Measurements from ENCODE around the gene B2M. TPM values are rescaled to one million over a fixed set of nuclear protein-coding genes. Genes with fewer than 3 reads are reported as not detected.

The B2M gene
- total and polyA plus RNA-seq, 7 donors: 400 to 891 (median 577) TPM

- Histone ChIP-seq H3K4me1 (peaks cover 4% of the 10 kb centered on the region), H3K9me3 (no peaks in the 10 kb centered on the region), H3K27me3 (ENCODE audit: insufficient read depth in 3 of 3, low read length in 2 of 3) (no peaks in the 10 kb centered on the region), H3K4me3 (peak overlapping the region; percentile 82), H3K36me3 (ENCODE audit: insufficient read depth in 1 of 2, low read depth in 1 of 2) (peaks cover 12 to 26% of the 10 kb centered on the region in 2 donors), H3K27ac (peak overlapping the region; percentile 95)
- TF ChIP-seq, protein P1, sequence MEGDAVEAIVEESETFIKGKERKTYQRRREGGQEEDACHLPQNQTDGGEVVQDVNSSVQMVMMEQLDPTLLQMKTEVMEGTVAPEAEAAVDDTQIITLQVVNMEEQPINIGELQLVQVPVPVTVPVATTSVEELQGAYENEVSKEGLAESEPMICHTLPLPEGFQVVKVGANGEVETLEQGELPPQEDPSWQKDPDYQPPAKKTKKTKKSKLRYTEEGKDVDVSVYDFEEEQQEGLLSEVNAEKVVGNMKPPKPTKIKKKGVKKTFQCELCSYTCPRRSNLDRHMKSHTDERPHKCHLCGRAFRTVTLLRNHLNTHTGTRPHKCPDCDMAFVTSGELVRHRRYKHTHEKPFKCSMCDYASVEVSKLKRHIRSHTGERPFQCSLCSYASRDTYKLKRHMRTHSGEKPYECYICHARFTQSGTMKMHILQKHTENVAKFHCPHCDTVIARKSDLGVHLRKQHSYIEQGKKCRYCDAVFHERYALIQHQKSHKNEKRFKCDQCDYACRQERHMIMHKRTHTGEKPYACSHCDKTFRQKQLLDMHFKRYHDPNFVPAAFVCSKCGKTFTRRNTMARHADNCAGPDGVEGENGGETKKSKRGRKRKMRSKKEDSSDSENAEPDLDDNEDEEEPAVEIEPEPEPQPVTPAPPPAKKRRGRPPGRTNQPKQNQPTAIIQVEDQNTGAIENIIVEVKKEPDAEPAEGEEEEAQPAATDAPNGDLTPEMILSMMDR (IDR thresholded peaks at IDR 0.05): no peak
- peak; percentile 42 to 61 for DNase-seq
- ATAC-seq: peak; percentile 32 to 51 (median 42)
- intact Hi-C loops (cut with DNase I): loop anchor here (1.0 to 5.0 kb wide), 2 partner anchors 16 to 50 kb away; partner anchors contain the start of gene SPG11 (in 1 of the 2)
- WGBS, 3 donors: 7 to 16% (median 15%) methylated on average over 24 of the region's 24 CpGs
These were observed 1.2 kb downstream of the B2M start for GRCh38 chr15:44712346-44713005.

GRCh38 chr15:44713006-44713966 is 2.0 kb downstream of the B2M start:
- peaks cover 4% of the 10 kb centered on the region for H3K4me1 ChIP-seq
- WGBS, 3 donors: 69 to 81% (median 71%) methylated on average over 5 of the region's 5 CpGs
- H3K27ac ChIP-seq: peak overlapping the region; percentile 95
- peaks cover 16 to 35% of the 10 kb centered on the region in 2 donors for H3K36me3 ChIP-seq (ENCODE audit: insufficient read depth in 1 of 2, low read depth in 1 of 2)
- intact Hi-C loops (cut with DNase I): loop anchor here in 1 of 2 donors (5.0 kb wide), 1 partner anchor 51 kb away; the partner anchor contains the start of gene SPG11
- H3K27me3 ChIP-seq (ENCODE audit: insufficient read depth in 3 of 3, low read length in 2 of 3): no peaks in the 10 kb centered on the region
- DNase-seq (no peak), ATAC-seq (no peak)
- TF ChIP-seq, protein P1 (IDR thresholded peaks at IDR 0.05): peak; percentile 32
- peak overlapping the region; percentile 82 for H3K4me3 ChIP-seq
- no peaks in the 10 kb centered on the region for H3K9me3 ChIP-seq

DNA sequence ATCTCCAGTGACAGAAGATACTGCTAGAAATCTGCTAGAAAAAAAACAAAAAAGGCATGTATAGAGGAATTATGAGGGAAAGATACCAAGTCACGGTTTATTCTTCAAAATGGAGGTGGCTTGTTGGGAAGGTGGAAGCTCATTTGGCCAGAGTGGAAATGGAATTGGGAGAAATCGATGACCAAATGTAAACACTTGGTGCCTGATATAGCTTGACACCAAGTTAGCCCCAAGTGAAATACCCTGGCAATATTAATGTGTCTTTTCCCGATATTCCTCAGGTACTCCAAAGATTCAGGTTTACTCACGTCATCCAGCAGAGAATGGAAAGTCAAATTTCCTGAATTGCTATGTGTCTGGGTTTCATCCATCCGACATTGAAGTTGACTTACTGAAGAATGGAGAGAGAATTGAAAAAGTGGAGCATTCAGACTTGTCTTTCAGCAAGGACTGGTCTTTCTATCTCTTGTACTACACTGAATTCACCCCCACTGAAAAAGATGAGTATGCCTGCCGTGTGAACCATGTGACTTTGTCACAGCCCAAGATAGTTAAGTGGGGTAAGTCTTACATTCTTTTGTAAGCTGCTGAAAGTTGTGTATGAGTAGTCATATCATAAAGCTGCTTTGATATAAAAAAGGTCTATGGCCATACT is 4.0 kb downstream of the B2M start:
- 72 to 73% (median 73%) methylated on average over 6 of the region's 6 CpGs for WGBS, 3 donors
- Histone ChIP-seq H3K4me3 (peak overlapping the region; percentile 82), H3K36me3 (ENCODE audit: insufficient read depth in 1 of 2, low read depth in 1 of 2) (peaks cover 17 to 49% of the 10 kb centered on the region in 2 donors), H3K4me1 (peaks cover 4% of the 10 kb centered on the region), H3K27ac (no peak overlapping the region), H3K9me3 (no peaks in the 10 kb centered on the region), H3K27me3 (ENCODE audit: insufficient read depth in 3 of 3, low read length in 2 of 3) (no peaks in the 10 kb centered on the region)
- DNase-seq: no peak
- TF ChIP-seq, protein P1 (IDR thresholded peaks at IDR 0.05): no peak
- ATAC-seq: no peak
- intact Hi-C loops (cut with DNase I): no loop called here

GRCh38 chr15:44715797-44716334 is 4.5 kb downstream of the B2M start:
- ATAC-seq (no peak), DNase-seq (no peak)
- H3K27me3 ChIP-seq (ENCODE audit: insufficient read depth in 3 of 3, low read length in 2 of 3): no peaks in the 10 kb centered on the region
- intact Hi-C loops (cut with DNase I): no loop called here
- no peak overlapping the region for H3K27ac ChIP-seq
- peaks cover 4% of the 10 kb centered on the region for H3K4me1 ChIP-seq
- 80 to 89% (median 82%) methylated on average over 2 of the region's 2 CpGs for WGBS, 3 donors
- H3K4me3 ChIP-seq: peak overlapping the region; percentile 82
- H3K9me3 ChIP-seq: no peaks in the 10 kb centered on the region
- H3K36me3 ChIP-seq (ENCODE audit: insufficient read depth in 1 of 2, low read depth in 1 of 2): peaks cover 17 to 49% of the 10 kb centered on the region in 2 donors
- TF ChIP-seq, protein P1 (IDR thresholded peaks at IDR 0.05): no peak

Measured in psoas muscle (tissue), 8 donors.